ENCODE data around the gene LPAR3.

DNA sequence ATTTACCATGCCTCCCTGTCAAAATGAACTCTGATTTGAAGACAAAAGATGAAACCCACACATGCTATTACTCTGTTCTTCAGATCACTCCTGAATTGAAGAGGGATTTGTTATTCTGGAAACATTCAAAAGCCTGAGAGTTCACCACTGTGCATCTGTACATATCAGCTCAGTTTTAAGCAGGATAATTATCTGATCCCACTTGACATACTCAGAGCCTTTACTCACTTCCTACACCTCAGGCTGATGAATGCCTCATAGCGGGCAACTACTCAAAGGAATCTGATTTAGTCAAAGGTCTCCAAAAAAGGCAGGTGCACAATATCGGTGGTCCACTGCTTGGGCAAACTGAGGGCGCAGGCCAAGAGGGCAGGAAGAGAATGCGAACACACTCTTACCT is 47.5 kb upstream of the LPAR3 start:
- TF ChIP-seq, protein P1, sequence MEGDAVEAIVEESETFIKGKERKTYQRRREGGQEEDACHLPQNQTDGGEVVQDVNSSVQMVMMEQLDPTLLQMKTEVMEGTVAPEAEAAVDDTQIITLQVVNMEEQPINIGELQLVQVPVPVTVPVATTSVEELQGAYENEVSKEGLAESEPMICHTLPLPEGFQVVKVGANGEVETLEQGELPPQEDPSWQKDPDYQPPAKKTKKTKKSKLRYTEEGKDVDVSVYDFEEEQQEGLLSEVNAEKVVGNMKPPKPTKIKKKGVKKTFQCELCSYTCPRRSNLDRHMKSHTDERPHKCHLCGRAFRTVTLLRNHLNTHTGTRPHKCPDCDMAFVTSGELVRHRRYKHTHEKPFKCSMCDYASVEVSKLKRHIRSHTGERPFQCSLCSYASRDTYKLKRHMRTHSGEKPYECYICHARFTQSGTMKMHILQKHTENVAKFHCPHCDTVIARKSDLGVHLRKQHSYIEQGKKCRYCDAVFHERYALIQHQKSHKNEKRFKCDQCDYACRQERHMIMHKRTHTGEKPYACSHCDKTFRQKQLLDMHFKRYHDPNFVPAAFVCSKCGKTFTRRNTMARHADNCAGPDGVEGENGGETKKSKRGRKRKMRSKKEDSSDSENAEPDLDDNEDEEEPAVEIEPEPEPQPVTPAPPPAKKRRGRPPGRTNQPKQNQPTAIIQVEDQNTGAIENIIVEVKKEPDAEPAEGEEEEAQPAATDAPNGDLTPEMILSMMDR (conservative IDR thresholded peaks at IDR 0.05; ENCODE audit: low read depth in 2 of 2), result no peak
- TF ChIP-seq, protein P2, sequence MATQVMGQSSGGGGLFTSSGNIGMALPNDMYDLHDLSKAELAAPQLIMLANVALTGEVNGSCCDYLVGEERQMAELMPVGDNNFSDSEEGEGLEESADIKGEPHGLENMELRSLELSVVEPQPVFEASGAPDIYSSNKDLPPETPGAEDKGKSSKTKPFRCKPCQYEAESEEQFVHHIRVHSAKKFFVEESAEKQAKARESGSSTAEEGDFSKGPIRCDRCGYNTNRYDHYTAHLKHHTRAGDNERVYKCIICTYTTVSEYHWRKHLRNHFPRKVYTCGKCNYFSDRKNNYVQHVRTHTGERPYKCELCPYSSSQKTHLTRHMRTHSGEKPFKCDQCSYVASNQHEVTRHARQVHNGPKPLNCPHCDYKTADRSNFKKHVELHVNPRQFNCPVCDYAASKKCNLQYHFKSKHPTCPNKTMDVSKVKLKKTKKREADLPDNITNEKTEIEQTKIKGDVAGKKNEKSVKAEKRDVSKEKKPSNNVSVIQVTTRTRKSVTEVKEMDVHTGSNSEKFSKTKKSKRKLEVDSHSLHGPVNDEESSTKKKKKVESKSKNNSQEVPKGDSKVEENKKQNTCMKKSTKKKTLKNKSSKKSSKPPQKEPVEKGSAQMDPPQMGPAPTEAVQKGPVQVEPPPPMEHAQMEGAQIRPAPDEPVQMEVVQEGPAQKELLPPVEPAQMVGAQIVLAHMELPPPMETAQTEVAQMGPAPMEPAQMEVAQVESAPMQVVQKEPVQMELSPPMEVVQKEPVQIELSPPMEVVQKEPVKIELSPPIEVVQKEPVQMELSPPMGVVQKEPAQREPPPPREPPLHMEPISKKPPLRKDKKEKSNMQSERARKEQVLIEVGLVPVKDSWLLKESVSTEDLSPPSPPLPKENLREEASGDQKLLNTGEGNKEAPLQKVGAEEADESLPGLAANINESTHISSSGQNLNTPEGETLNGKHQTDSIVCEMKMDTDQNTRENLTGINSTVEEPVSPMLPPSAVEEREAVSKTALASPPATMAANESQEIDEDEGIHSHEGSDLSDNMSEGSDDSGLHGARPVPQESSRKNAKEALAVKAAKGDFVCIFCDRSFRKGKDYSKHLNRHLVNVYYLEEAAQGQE (IDR thresholded peaks at IDR 0.05; ENCODE audit: unreplicated experiment), result no peak
- TF ChIP-seq POLR2AphosphoS5 (IDR thresholded peaks at IDR 0.05; ENCODE audit: low read depth) (no peak), EZH2 (IDR thresholded peaks at IDR 0.05; ENCODE audit: low read depth, unreplicated experiment) (no peak), CREB1 (CRISPR knock-in tag; IDR thresholded peaks at IDR 0.05; ENCODE audit: low read depth) (no peak), EZH2phosphoT487 (IDR thresholded peaks at IDR 0.05; ENCODE audit: unreplicated experiment) (no peak), STAT1 (IDR thresholded peaks at IDR 0.05; ENCODE audit: unreplicated experiment) (no peak), ZNF331 (CRISPR knock-in tag; IDR thresholded peaks at IDR 0.05; ENCODE audit: low read depth) (no peak), NANOG (IDR thresholded peaks at IDR 0.05; ENCODE audit: borderline replicate concordance) (no peak), ZNF114 (CRISPR knock-in tag; IDR thresholded peaks at IDR 0.05) (no peak)
- TF ChIP-seq, protein P3, sequence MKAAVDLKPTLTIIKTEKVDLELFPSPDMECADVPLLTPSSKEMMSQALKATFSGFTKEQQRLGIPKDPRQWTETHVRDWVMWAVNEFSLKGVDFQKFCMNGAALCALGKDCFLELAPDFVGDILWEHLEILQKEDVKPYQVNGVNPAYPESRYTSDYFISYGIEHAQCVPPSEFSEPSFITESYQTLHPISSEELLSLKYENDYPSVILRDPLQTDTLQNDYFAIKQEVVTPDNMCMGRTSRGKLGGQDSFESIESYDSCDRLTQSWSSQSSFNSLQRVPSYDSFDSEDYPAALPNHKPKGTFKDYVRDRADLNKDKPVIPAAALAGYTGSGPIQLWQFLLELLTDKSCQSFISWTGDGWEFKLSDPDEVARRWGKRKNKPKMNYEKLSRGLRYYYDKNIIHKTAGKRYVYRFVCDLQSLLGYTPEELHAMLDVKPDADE (IDR thresholded peaks at IDR 0.05), result no peak
- TF ChIP-seq, protein P4, sequence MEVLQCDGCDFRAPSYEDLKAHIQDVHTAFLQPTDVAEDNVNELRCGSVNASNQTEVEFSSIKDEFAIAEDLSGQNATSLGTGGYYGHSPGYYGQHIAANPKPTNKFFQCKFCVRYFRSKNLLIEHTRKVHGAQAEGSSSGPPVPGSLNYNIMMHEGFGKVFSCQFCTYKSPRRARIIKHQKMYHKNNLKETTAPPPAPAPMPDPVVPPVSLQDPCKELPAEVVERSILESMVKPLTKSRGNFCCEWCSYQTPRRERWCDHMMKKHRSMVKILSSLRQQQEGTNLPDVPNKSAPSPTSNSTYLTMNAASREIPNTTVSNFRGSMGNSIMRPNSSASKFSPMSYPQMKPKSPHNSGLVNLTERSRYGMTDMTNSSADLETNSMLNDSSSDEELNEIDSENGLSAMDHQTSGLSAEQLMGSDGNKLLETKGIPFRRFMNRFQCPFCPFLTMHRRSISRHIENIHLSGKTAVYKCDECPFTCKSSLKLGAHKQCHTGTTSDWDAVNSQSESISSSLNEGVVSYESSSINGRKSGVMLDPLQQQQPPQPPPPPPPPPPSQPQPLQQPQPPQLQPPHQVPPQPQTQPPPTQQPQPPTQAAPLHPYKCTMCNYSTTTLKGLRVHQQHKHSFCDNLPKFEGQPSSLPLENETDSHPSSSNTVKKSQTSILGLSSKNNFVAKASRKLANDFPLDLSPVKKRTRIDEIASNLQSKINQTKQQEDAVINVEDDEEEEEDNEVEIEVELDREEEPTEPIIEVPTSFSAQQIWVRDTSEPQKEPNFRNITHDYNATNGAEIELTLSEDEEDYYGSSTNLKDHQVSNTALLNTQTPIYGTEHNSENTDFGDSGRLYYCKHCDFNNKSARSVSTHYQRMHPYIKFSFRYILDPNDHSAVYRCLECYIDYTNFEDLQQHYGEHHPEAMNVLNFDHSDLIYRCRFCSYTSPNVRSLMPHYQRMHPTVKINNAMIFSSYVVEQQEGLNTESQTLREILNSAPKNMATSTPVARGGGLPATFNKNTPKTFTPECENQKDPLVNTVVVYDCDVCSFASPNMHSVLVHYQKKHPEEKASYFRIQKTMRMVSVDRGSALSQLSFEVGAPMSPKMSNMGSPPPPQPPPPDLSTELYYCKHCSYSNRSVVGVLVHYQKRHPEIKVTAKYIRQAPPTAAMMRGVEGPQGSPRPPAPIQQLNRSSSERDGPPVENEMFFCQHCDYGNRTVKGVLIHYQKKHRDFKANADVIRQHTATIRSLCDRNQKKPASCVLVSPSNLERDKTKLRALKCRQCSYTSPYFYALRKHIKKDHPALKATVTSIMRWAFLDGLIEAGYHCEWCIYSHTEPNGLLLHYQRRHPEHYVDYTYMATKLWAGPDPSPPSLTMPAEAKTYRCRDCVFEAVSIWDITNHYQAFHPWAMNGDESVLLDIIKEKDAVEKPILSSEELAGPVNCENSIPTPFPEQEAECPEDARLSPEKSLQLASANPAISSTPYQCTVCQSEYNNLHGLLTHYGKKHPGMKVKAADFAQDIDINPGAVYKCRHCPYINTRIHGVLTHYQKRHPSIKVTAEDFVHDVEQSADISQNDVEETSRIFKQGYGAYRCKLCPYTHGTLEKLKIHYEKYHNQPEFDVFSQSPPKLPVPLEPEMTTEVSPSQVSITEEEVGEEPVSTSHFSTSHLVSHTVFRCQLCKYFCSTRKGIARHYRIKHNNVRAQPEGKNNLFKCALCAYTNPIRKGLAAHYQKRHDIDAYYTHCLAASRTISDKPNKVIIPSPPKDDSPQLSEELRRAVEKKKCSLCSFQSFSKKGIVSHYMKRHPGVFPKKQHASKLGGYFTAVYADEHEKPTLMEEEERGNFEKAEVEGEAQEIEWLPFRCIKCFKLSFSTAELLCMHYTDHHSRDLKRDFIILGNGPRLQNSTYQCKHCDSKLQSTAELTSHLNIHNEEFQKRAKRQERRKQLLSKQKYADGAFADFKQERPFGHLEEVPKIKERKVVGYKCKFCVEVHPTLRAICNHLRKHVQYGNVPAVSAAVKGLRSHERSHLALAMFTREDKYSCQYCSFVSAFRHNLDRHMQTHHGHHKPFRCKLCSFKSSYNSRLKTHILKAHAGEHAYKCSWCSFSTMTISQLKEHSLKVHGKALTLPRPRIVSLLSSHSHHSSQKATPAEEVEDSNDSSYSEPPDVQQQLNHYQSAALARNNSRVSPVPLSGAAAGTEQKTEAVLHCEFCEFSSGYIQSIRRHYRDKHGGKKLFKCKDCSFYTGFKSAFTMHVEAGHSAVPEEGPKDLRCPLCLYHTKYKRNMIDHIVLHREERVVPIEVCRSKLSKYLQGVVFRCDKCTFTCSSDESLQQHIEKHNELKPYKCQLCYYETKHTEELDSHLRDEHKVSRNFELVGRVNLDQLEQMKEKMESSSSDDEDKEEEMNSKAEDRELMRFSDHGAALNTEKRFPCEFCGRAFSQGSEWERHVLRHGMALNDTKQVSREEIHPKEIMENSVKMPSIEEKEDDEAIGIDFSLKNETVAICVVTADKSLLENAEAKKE (CRISPR knock-in tag; IDR thresholded peaks at IDR 0.05), result no peak

Measured in GM23338 (cell line).